ENCODE measurements around the gene SLC35D3.
"Not testable (repeated sequence)": the region's sequence is repeated elsewhere in the genome, so short reads cannot be mapped to it uniquely, and the experiment has no call there.

Gene SLC35D3

DNA sequence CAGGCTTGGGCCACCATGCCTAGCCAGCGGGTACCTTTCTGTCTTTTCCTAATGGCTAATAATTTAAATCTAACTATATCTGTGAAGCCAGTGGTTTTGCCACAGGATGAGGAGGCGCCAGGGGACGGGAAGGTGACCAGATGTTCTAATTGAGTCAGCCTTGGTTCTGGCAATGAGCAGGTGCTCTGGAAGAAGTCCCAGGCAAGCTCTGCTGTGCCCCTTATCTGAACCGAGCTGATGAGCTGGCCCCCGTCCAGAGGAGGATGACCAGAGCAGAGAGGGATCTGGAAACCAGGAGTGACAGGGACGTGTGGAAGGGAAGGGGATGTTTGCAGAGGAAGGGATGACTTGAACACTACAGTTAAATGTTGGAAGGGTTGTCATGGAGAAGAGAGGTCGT, 46.7 kb downstream of the SLC35D3 start:
- DNase-seq = no peak

- DNase-seq = no peak
Measured at GRCh38 chr6:136969433-136969832, 47.3 kb downstream of the SLC35D3 start.

- DNase-seq = no peak
Measured at GRCh38 chr6:136969930-136970329, 47.8 kb downstream of the SLC35D3 start.

DNA sequence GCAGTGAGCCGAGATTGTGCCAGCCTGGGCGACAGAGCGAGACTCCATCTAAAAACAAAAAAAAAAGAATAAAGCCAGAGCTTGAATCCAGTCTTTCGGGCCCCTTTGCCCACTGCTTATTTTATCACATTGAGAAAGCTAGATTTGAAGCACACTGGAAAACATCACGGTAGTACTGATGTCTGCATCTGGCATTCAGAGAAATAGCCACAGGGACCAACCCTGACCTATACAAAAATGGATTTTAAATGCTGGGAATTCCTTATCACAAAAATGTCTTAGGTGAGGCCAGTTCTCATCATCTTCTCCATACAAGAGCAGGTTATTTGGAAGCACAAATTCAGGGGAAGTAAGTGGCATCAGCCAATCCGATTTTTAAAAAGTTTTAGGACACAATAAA, 49.5 kb downstream of the SLC35D3 start:
- DNase-seq = no peak

DNA sequence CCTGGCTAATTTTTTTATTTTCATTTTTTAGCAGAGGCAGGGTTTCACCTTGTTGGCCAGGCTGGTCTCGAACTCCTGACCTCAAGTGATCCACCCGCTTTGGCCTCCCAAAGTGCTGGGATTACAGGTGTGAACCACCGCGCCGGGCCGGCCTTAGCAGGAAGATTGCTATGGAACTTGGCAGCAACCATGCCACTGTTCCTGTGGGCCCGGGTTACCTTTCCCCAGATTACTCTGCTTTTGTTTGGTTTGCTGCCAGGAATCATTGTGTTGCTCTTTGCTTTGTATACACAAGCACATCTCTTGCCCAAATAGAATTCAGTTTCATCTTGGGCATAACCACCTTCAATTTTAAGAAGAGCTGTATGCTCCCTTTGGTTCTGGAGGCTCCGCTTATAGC, 51.7 kb downstream of the SLC35D3 start:
- DNase-seq = not testable (repeated sequence)
